OCI-LY1 (cell line): ENCODE results near the gene DRD2.

Experiments
- EZH2 ChIP-seq: fragments of 200-600 bp; sonication (generic), shearing (Covaris generic); IDR thresholded peaks from 2 replicates; pipeline ENCODE4 v1.8.0; 2017; ENCODE audit warnings: borderline replicate concordance, mixed run types, mild to moderate bottlenecking, antibody characterized with exemption, low read length, moderate library complexity, mixed read lengths
- TF ChIP-seq, protein P1 (sequence below): fragments of 200-600 bp; sonication (generic), shearing (Covaris generic); IDR thresholded peaks from 2 replicates; pipeline ENCODE4 v1.5.1; 2017; ENCODE audit warnings: mild to moderate bottlenecking, antibody characterized with exemption, low read length, moderate library complexity, mixed read lengths

DNA sequence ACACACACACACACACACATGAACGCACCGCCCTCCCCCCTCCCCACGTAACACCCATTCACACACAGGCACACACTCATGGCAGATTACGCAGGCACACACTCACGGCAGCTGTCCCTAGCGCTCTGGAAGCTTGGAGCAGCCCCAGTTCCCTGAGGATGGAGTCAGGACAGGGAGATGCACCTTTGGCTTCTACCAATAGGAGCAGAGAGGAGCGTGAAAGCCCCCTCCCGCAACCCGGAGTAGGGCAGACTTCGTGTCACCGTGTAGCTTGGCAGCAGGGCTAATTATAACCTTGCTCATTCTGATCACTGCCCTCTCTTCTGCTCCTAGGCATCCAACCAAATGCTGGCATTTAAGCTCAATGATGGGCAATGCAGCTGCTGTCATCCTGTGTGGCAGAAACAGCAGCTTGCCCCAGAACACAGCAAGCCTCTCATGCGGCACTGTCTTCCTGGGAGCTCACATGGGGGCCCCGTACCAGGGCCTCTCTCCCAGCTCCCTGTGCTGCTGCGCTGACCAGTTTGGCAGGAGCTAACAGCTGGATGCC lies 55.7 kb downstream of the DRD2 start:
- TF ChIP-seq, protein P1, sequence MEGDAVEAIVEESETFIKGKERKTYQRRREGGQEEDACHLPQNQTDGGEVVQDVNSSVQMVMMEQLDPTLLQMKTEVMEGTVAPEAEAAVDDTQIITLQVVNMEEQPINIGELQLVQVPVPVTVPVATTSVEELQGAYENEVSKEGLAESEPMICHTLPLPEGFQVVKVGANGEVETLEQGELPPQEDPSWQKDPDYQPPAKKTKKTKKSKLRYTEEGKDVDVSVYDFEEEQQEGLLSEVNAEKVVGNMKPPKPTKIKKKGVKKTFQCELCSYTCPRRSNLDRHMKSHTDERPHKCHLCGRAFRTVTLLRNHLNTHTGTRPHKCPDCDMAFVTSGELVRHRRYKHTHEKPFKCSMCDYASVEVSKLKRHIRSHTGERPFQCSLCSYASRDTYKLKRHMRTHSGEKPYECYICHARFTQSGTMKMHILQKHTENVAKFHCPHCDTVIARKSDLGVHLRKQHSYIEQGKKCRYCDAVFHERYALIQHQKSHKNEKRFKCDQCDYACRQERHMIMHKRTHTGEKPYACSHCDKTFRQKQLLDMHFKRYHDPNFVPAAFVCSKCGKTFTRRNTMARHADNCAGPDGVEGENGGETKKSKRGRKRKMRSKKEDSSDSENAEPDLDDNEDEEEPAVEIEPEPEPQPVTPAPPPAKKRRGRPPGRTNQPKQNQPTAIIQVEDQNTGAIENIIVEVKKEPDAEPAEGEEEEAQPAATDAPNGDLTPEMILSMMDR: no peak
- TF ChIP-seq EZH2: no peak
